Heart left ventricle (tissue), 13 donors: ENCODE measurements around the gene BAZ2B.

Source experiments
- CTCF ChIP-seq, 12 donors: fragments of 200-600 bp; sonication (generic) in 4 of 12; IDR thresholded peaks; one replicate each; pipeline versions ENCODE4 v1.5.0 to v1.8.0; 2018 to 2022; ENCODE audit warnings: antibody characterized with exemption in 12 of 12, mild to moderate bottlenecking in 5 of 12
- POLR2A ChIP-seq, 2 donors: fragments of 450-650 bp; IDR thresholded peaks; one replicate each; pipeline ENCODE4 v1.6.1; 2017; ENCODE audit warnings: antibody characterized with exemption in 2 of 2, mild to moderate bottlenecking in 2 of 2, moderate library complexity in 2 of 2
- donor health status: ischemic (EF 13 %, LVEDD 7.1; RV severe dilation, severe dysfunction).
- donor health status: DM: no; HTN: yes; CAD: no.
- donor health status: DM: no; HTN: no; CAD: no.
- donor health status: ischemic (EF 25% LVEDD 6.9; RV normal size, moderate dysfunction).
- donor health status: ischemic (EF 25% LVEDD 5.7; RV mildly dilated, moderate dysfunction).
- donor health status: ischemic (EF 35%, LVEDD 5.7; RV mildly dilated, moderate dysfunction).
- donor health status: nonischemic (EF 11% LVEDD 7.7; RV severe dilation, severe dysfunction).
- donor health status: DM: yes; HTN: yes; CAD: no.
- donor health status: PGD.
- donor health status: ischemic (EF 29% LVEDD 5.4; RV normal size, mild dysfunction).
- donor health status: nonischemic (EF 23%, LVEDD 6.1; RV moderate dilation, normal function).

- TF ChIP-seq POLR2A (IDR thresholded peaks at IDR 0.05) (no peak), CTCF (IDR thresholded peaks at IDR 0.05) (no peak)
Observed at GRCh38 chr2:159307942-159308341, 308.4 kb downstream of the BAZ2B start.
